ENCODE measurements around the gene APPBP2. TPM values are rescaled to one million over a fixed set of nuclear protein-coding genes. Genes with fewer than 3 reads are reported as not detected.

APPBP2 gene
- total and polyA plus RNA-seq, 10 donors, result 4.1 to 49.8 (median 30.8) TPM

DNA sequence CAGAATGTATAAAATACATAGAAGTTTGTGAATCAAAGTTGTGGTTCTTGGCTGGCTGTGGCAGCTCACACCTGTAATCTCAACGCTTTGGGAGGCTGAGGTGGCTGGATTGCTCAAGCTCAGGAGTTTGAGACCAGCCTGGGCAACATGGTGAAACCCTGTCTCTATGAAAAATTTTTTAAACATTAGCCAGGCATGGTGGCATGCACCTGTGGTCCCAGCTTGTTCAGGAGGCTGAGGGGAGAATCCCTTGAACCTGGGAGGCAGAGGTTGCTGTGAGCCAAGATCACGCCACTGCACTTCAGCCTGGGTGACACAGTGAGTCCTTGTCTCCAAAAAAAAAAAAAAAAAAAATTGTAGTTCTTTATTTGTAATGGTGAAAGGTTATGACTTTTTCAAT lies 13.8 kb upstream of the APPBP2 start:
- Histone ChIP-seq H3K36me3 (no peaks in the 10 kb centered on the region), H3K4me3 (no peak overlapping the region), H3K27ac (no peak overlapping the region), H3K27me3 (replicated peaks in 1 of 7) (no peaks in the 10 kb centered on the region), H3K9me3 (no peaks in the 10 kb centered on the region), H3K4me1 (no peaks in the 10 kb centered on the region)
- 83 to 95% (median 84%) methylated on average over 2 of the region's 2 CpGs for WGBS, 5 donors
- intact Hi-C loops (cut with DNase I; ENCODE audit: low total_unique reads), result no loop called here
- no peak for TF ChIP-seq POLR2AphosphoS5 (IDR thresholded peaks at IDR 0.05)
- TF ChIP-seq, protein P1, sequence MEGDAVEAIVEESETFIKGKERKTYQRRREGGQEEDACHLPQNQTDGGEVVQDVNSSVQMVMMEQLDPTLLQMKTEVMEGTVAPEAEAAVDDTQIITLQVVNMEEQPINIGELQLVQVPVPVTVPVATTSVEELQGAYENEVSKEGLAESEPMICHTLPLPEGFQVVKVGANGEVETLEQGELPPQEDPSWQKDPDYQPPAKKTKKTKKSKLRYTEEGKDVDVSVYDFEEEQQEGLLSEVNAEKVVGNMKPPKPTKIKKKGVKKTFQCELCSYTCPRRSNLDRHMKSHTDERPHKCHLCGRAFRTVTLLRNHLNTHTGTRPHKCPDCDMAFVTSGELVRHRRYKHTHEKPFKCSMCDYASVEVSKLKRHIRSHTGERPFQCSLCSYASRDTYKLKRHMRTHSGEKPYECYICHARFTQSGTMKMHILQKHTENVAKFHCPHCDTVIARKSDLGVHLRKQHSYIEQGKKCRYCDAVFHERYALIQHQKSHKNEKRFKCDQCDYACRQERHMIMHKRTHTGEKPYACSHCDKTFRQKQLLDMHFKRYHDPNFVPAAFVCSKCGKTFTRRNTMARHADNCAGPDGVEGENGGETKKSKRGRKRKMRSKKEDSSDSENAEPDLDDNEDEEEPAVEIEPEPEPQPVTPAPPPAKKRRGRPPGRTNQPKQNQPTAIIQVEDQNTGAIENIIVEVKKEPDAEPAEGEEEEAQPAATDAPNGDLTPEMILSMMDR (IDR thresholded peaks at IDR 0.05 in 8 of 11, conservative IDR thresholded peaks at IDR 0.05 in 3 of 11), result no peak
- no peak for TF ChIP-seq POLR2A (IDR thresholded peaks at IDR 0.05)
- no peak for DNase-seq

DNA sequence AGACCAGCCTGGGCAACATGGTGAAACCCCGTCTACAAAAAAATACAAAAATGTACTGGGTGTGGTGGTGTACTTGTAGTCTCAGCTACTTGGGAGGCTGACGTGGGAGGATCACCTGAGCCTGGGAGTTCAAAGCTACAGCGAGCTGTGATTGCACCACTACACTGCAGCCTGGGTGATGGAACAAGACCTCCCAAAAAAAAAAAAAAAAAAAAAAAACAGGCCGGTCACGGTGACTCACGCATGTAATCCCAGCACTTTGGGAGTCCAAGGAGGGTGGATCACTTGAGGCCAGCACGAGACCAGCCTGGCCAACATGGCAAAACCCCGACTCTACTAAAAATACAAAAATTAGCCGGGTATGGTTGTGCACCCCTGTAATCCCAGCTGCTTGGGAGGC lies 12.7 kb upstream of the APPBP2 start:
- H3K36me3 ChIP-seq, result no peaks in the 10 kb centered on the region
- WGBS, 5 donors, result 89 to 94% (median 92%) methylated on average over 9 of the region's 9 CpGs
- H3K4me1 ChIP-seq, result no peaks in the 10 kb centered on the region
- intact Hi-C loops (cut with DNase I; ENCODE audit: low total_unique reads), result no loop called here
- no peak overlapping the region for H3K4me3 ChIP-seq
- no peaks in the 10 kb centered on the region for H3K9me3 ChIP-seq
- TF ChIP-seq, protein P1 (IDR thresholded peaks at IDR 0.05 in 8 of 11, conservative IDR thresholded peaks at IDR 0.05 in 3 of 11), result no peak
- no peak for TF ChIP-seq POLR2A (IDR thresholded peaks at IDR 0.05)
- no peak for TF ChIP-seq POLR2AphosphoS5 (IDR thresholded peaks at IDR 0.05)
- DNase-seq, result no peak
- no peak overlapping the region for H3K27ac ChIP-seq
- no peaks in the 10 kb centered on the region for H3K27me3 ChIP-seq (replicated peaks in 1 of 7)

DNA sequence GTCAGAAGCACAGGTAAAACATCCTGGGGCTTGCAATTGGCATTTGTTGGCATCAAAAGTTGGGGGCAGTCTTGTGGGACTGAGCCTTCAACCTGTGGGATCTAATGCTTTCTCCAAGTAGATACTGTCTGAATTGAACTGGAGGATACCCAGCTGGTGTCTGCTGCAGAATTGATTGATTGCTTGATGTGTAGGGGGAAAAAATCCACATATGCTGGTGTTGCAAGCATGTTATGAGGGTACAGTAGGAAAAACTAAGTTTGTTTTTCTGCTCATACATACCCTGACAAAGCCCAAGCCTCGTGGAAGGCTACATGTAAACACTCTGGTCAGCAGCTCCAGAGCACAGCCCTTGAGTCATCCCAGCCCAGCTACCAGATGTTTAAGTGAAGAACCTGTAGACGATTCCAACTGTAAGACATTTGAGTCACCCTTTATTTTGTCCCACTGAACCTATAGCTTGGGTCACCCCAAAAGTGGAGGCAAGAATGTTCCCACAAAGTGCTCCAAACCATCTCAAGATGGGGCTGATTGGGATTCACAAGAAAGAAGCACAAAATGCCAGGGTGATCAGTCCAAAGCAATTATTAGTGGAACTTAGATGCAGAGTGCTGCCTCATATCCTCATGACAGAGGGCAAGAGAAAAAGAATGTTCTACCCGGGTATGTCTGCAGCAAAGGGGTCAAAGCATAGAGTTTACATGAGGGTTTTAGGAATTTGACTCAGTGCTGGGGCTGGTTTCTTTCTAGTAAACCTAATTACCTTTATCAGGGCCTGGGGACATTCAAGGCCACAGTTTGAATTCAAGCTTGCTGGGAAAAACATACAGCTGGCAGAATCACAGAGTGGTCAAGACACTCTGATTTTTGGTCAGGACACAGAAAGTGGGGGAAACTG lies 9.6 kb upstream of the APPBP2 start:
- H3K27ac ChIP-seq, result no peak overlapping the region
- H3K9me3 ChIP-seq, result no peaks in the 10 kb centered on the region
- H3K27me3 ChIP-seq (replicated peaks in 1 of 7), result no peaks in the 10 kb centered on the region
- TF ChIP-seq, protein P1 (IDR thresholded peaks at IDR 0.05 in 8 of 11, conservative IDR thresholded peaks at IDR 0.05 in 3 of 11), result no peak
- TF ChIP-seq POLR2AphosphoS5 (IDR thresholded peaks at IDR 0.05), result no peak
- TF ChIP-seq POLR2A (IDR thresholded peaks at IDR 0.05), result no peak
- no peak for DNase-seq
- 60 to 81% (median 79%) methylated on average over 3 of the region's 3 CpGs for WGBS, 5 donors
- no peak overlapping the region for H3K4me3 ChIP-seq
- no peaks in the 10 kb centered on the region for H3K4me1 ChIP-seq
- intact Hi-C loops (cut with DNase I; ENCODE audit: low total_unique reads), result no loop called here
- H3K36me3 ChIP-seq, result no peaks in the 10 kb centered on the region

DNA sequence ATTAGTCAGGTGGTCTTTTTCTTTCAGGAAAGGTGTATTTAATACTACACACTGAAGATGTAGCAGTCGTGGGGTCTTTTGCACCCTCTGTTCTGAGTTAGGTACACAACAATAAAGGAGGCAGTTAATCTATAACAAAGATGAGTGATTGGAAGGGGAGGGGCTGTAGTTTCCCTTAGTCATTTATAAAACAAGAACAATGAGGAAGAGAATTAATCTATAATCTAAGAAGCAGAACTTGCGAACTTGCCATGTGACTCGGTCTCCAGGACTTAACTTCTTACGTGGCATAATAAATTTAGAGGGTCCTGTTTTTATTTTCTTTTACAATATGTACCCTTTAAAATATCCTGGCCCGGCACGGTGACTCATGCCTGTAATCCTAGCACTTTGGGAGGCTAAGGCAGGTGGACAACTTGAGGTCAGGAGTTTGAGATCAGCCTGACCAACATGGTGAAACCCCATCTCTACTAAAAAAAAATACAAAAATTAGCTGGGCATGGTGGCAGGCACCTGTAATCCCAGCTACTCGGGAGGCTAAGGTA lies 8.6 kb upstream of the APPBP2 start:
- 89 to 94% (median 90%) methylated on average over 7 of the region's 7 CpGs for WGBS, 5 donors
- no peak for DNase-seq

More for the DNA sequence above, 8.6 kb upstream of the APPBP2 start:
- H3K36me3 ChIP-seq, result no peaks in the 10 kb centered on the region
- H3K9me3 ChIP-seq, result no peaks in the 10 kb centered on the region
- H3K27ac ChIP-seq, result no peak overlapping the region
- TF ChIP-seq, protein P1 (IDR thresholded peaks at IDR 0.05 in 8 of 11, conservative IDR thresholded peaks at IDR 0.05 in 3 of 11), result no peak
- TF ChIP-seq POLR2A (IDR thresholded peaks at IDR 0.05) (no peak), POLR2AphosphoS5 (IDR thresholded peaks at IDR 0.05) (no peak)
- intact Hi-C loops (cut with DNase I; ENCODE audit: low total_unique reads), result no loop called here
- no peaks in the 10 kb centered on the region for H3K27me3 ChIP-seq (replicated peaks in 1 of 7)
- no peaks in the 10 kb centered on the region for H3K4me1 ChIP-seq
- H3K4me3 ChIP-seq, result no peak overlapping the region

Measured in spleen (tissue), 11 donors.